Left forelimb (tissue), 1 donor: ENCODE results near the gene NEDD9.

Experiments used
- DNase-seq: peaks from one replicate; pipeline ENCODE4 v3.0.0-alpha.2; 2018; ENCODE audit warnings: low spot score

The NEDD9 gene

DNA sequence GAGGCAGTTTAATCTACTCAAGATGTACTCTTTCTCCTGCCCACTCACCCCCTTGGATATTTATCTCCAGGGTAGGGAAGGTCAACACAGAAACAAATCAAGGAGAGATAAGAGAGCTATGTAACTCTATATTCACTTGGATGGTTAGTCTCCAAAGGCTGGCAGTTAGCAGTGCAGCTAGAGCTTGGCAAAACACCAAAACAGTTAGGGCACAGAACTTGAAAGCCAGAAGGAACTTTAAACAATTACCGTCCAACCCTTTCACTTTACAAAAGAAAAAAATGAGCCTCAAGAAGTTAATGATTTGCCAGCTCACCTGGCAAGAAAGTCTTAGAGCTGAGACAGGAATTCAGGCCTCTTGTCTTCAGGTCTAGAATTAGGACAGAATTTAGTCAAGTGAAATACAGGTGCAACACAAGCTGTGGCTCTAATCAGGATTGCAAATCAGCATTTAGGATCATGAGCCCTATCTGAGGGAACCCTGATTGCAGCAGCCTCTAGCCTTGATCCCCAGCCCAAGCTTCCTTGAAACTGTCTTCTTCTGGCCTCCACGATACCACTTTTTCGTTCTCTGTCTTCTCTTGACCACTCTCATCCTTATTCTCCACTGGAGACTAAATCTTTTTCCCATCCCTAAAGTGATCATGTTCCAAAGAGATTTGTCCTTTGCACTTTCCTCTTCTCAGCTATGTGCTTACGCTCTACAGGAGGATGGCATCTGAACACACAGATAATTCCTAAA is 14.9 kb downstream of the NEDD9 start:
- no peak for DNase-seq

DNA sequence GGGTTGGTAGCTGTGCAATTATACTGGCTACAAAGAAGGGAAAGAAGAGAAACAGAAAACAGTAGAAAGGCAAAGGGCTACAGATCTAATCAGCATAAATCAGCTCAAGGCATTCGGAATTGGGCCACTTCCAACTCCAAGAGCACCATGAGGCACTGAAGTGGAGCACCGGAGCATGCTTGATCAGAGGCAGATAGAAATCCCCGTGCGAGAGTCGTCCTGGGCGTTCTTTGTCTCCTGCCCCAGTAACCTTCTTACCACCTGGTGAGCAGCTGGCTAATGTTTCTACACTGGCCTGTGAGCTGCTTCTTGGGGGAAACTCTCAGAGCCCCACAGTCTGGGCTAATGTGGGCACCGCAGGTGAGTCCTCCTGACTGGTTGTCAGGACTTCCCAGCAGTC is 16.7 kb downstream of the NEDD9 start:
- DNase-seq, result no peak

DNA sequence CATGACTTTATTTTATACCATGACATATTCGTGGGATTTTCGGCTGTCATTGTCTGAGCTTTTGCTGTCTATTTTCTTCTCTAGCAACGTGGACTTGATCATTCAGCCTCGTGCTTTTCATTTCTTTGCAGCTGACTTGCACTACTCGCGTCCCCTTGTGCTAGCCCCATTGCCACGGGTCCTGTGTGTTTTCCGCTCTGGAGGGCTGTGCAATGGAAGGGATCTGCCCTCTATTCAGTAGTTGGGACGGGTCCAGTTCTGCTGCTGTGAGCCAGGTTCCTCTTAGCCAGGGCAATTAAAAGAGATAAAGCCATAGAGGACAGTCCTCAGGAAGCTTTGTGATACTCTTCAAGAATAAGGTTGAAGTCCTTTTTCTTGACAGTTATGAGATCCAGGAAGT is 17.6 kb downstream of the NEDD9 start:
- no peak for DNase-seq

- no peak for DNase-seq
Observed at GRCh38 chr6:11214084-11214833, 18.2 kb downstream of the NEDD9 start.

GRCh38 chr6:11213422-11214021 is 18.9 kb downstream of the NEDD9 start:
- no peak for DNase-seq

DNA sequence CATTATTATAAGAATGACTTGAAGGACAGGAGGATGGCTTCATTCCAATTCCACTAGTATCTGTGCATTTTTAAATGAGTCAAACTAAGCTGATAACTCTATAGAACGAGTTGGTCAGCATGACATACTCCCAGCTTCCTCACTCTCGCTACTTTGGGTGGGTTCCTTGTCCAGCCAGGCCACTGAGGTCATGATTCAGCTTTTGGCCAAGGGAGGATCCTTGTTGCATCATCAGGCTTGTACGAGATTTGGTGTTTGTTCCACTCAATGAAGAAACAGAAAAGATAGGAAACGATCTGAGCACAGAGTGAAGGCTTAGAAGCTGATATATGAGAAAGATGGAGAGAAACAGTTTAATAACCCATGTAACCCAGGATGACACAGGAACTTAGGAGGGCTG is 19.8 kb downstream of the NEDD9 start:
- DNase-seq, result no peak

DNA sequence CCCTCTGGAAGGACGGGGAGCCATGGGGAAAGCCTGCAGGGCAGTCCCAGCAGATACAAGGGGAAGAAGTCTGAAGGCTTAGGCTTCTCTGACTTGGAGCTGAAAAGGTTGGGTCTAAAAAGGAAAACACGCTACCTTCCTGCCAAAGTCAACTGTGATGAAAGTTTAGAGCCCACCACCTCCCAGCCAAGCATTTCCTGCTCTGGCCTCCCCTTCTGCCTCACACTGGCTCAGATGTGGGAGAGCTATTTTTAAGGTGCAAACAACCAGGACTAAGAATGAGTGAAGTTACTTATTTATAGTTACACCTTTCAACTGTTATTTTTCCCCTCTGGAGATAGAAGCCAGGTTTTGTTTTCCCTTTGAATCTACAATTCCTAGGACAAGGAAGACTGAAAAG is 21.2 kb downstream of the NEDD9 start:
- DNase-seq, result no peak

DNA sequence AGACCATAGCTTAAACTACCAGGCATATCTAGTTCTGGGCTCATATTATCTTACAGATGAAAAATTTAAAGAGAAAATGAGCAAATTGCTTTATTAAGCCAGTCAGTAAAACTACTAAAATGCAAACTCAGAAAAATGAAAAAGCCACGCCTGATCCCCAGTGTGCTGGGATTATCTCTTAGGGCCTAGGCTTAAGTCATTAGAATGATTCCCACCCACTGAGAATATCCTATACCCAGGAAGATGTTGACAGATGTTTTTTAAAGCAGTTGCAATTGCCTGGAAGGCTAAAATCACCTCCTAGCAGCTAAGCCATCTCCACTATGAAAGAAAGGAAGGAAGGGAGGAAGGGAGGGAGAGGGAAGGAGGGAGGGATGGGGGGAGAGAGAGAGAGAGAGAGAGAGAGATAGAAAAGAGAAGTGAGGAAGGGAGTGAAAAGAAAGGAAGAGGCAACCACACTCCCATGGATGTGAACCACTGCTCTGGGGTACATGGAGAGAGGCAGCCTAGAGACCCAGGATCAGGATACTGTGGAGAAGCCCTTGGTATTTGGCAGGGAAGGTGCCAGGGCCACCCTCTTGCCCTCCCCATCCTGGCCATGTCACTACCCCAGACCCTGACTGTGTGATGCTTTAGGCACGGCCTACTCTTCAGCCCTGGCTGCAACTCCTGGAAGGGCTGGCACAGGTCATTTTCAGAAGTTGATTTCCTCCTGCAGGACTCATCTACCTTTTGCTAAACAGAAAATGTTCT is 21.9 kb downstream of the NEDD9 start:
- DNase-seq, result no peak

GRCh38 chr6:11209906-11210305 is 22.6 kb downstream of the NEDD9 start:
- no peak for DNase-seq

- no peak for DNase-seq
Observed at GRCh38 chr6:11209369-11209768, 23.1 kb downstream of the NEDD9 start.

GRCh38 chr6:11208854-11209253 is 23.6 kb downstream of the NEDD9 start:
- no peak for DNase-seq

GRCh38 chr6:11208267-11208666 is 24.2 kb downstream of the NEDD9 start:
- no peak for DNase-seq

- no peak for DNase-seq
Observed at GRCh38 chr6:11207199-11207968, 25.1 kb downstream of the NEDD9 start.

DNA sequence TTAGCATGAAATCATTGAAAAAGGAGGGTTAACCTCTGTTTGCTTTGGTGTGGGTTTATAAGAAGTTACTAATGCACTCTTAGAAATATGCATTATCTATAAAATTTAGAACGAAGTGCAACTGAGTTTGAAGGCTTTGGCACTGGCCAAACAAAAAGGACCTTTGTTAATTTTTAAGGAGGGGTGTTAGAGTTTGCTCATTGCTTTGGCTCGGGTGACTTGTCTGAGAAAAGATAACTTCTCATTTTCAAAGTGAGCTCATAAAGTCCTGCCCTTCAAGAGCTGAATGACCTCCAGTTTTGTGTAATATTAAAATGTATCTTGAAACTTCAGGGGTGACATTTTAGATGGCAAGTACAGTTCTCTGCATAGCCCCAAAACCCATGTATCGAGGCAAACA is 25.9 kb downstream of the NEDD9 start:
- DNase-seq, result no peak

DNA sequence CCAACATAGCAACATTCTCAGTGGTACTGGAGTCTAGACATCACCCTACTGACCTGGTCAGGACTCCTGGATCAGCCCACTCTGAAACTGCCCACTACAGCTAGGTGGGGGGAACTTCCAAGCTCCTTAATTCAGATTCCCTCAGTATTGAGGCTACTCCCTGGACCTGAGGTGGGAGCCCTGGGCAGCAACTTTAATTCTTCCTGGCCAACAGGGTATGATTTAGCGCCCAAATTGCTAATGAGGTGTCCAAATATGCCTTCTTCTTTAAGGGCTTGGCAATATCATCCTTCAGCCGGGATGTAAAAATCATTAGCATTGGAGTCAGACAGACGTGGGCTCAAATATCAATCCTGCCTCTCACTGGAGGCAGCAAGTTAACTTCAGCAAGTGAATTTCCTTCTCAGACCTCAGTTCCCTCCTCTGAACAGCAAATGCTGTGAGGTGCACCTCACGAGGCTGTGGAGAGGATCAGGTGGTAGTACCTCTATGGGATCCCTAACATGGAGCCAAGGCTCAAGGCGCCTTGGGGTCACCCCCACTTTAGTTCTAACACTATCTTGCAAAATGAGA is 27.6 kb downstream of the NEDD9 start:
- no peak for DNase-seq

- DNase-seq, result no peak
Observed at GRCh38 chr6:11204005-11204399, 28.5 kb downstream of the NEDD9 start.

- no peak for DNase-seq
Observed at GRCh38 chr6:11203306-11204004, 29.0 kb downstream of the NEDD9 start.

GRCh38 chr6:11202513-11203305 is 29.8 kb downstream of the NEDD9 start:
- DNase-seq, result no peak

GRCh38 chr6:11201772-11202512 is 30.5 kb downstream of the NEDD9 start:
- DNase-seq, result no peak
